ENCODE measurements around the gene CEP192. TPM values are rescaled to one million over a fixed set of nuclear protein-coding genes. Genes with fewer than 3 reads are reported as not detected.

CEP192 gene
- total RNA-seq, 2 donors from 2014 or later = 17.2 to 37.3 TPM

- intact Hi-C loops (cut with DNase I) = no loop called here
- Histone ChIP-seq H3K27ac (no peak overlapping the region), H3K27me3 (replicated peaks; ENCODE audit: insufficient read depth) (no peaks in the 10 kb centered on the region), H3K4me1 (replicated peaks) (no peaks in the 10 kb centered on the region), H3K9me3 (no peaks in the 10 kb centered on the region), H3K4me3 (no peak overlapping the region), H3K36me3 (no peaks in the 10 kb centered on the region)
- TF ChIP-seq POLR2A (IDR thresholded peaks at IDR 0.05) = no peak
- TF ChIP-seq POLR2AphosphoS5 (IDR thresholded peaks at IDR 0.05) = no peak
- no peak for DNase-seq (ENCODE audit: low spot score)
- WGBS = 85% methylated on average over 2 of the region's 2 CpGs
These were observed 23.1 kb downstream of the CEP192 start for GRCh38 chr18:13014232-13014631.

GRCh38 chr18:13014818-13015217 lies 23.7 kb downstream of the CEP192 start:
- H3K4me1 ChIP-seq (replicated peaks) = no peaks in the 10 kb centered on the region
- no peaks in the 10 kb centered on the region for H3K27me3 ChIP-seq (replicated peaks; ENCODE audit: insufficient read depth)
- WGBS = 87% methylated on average over 4 of the region's 4 CpGs
- no peaks in the 10 kb centered on the region for H3K36me3 ChIP-seq
- TF ChIP-seq CTCF (IDR thresholded peaks at IDR 0.05) (no peak), POLR2A (IDR thresholded peaks at IDR 0.05) (no peak), POLR2AphosphoS5 (IDR thresholded peaks at IDR 0.05) (no peak)
- H3K4me3 ChIP-seq = no peak overlapping the region
- H3K9me3 ChIP-seq = no peaks in the 10 kb centered on the region
- H3K27ac ChIP-seq = no peak overlapping the region
- no peak for DNase-seq (ENCODE audit: low spot score)
- intact Hi-C loops (cut with DNase I) = no loop called here

- Histone ChIP-seq H3K36me3 (no peaks in the 10 kb centered on the region), H3K9me3 (no peaks in the 10 kb centered on the region), H3K4me3 (no peak overlapping the region), H3K27ac (no peak overlapping the region), H3K27me3 (replicated peaks; ENCODE audit: insufficient read depth) (no peaks in the 10 kb centered on the region), H3K4me1 (replicated peaks) (no peaks in the 10 kb centered on the region)
- 93% methylated on average over 2 of the region's 2 CpGs for WGBS
- no peak for TF ChIP-seq POLR2A (IDR thresholded peaks at IDR 0.05)
- no peak for TF ChIP-seq CTCF (IDR thresholded peaks at IDR 0.05)
- no peak for TF ChIP-seq POLR2AphosphoS5 (IDR thresholded peaks at IDR 0.05)
- no peak for DNase-seq (ENCODE audit: low spot score)
- intact Hi-C loops (cut with DNase I) = no loop called here
These were observed 26.2 kb downstream of the CEP192 start for GRCh38 chr18:13017247-13017875.

DNA sequence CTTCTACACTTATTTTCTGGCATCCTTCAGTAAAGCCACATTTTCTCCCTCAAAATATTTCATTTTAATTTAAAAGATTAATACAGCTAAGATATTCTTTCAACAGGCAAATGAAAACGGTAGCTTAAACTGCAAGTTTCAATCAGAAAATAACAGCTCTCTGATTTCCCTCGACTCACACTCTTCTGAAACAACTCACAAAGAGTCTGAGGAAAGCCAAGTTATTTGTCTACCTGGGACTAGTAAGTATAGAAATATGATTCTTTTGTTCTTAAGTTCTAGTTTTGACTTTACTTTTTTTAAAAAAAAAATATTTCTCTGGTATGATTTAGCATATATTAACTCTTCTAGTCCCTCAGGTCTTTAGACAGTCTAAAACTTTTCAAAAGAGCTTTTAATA lies 27.2 kb downstream of the CEP192 start:
- Histone ChIP-seq H3K4me1 (replicated peaks) (no peaks in the 10 kb centered on the region), H3K4me3 (no peak overlapping the region), H3K36me3 (no peaks in the 10 kb centered on the region), H3K9me3 (no peaks in the 10 kb centered on the region), H3K27me3 (replicated peaks; ENCODE audit: insufficient read depth) (no peaks in the 10 kb centered on the region), H3K27ac (no peak overlapping the region)
- DNase-seq (ENCODE audit: low spot score) = no peak
- TF ChIP-seq POLR2AphosphoS5 (IDR thresholded peaks at IDR 0.05) (no peak), POLR2A (IDR thresholded peaks at IDR 0.05) (no peak)
- WGBS = 96% methylated on average over 2 of the region's 2 CpGs
- intact Hi-C loops (cut with DNase I) = no loop called here

DNA sequence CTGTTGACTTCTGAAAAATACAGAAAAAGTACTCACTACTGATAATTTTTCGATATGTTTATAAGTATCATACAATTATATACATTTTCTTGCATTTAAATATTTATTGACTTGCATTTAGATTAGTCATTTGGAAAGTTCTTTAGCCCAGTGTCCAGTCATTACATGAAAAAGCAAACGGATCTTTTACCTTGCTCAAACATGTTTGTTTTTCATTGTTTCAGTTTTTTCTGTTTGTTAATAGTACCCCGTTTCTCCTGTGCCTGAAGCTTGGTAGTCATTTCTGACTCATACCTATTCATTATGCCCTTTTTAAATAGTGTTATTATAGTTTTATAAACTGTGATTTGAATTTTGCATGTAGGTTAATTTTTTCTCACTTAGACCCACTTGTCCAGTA lies 28.1 kb downstream of the CEP192 start:
- no peaks in the 10 kb centered on the region for H3K4me1 ChIP-seq (replicated peaks)
- intact Hi-C loops (cut with DNase I) = no loop called here
- DNase-seq (ENCODE audit: low spot score) = no peak
- H3K27ac ChIP-seq = no peak overlapping the region
- H3K36me3 ChIP-seq = no peaks in the 10 kb centered on the region
- 65% methylated on average over 3 of the region's 3 CpGs for WGBS
- no peaks in the 10 kb centered on the region for H3K27me3 ChIP-seq (replicated peaks; ENCODE audit: insufficient read depth)
- TF ChIP-seq POLR2AphosphoS5 (IDR thresholded peaks at IDR 0.05) = no peak
- no peak for TF ChIP-seq POLR2A (IDR thresholded peaks at IDR 0.05)
- TF ChIP-seq CTCF (IDR thresholded peaks at IDR 0.05) = no peak
- H3K9me3 ChIP-seq = no peaks in the 10 kb centered on the region
- no peak overlapping the region for H3K4me3 ChIP-seq

GRCh38 chr18:13022644-13023043 lies 31.5 kb downstream of the CEP192 start:
- TF ChIP-seq CTCF (IDR thresholded peaks at IDR 0.05) = no peak
- Histone ChIP-seq H3K36me3 (no peaks in the 10 kb centered on the region), H3K27me3 (replicated peaks; ENCODE audit: insufficient read depth) (no peaks in the 10 kb centered on the region), H3K4me3 (no peak overlapping the region), H3K27ac (no peak overlapping the region), H3K4me1 (replicated peaks) (peaks cover 4% of the 10 kb centered on the region), H3K9me3 (no peaks in the 10 kb centered on the region)
- DNase-seq (ENCODE audit: low spot score) = no peak
- intact Hi-C loops (cut with DNase I) = no loop called here
